Measurements from ENCODE around the gene DDRGK1.

- TF ChIP-seq CTCF (conservative IDR thresholded peaks at IDR 0.05; ENCODE audit: low read length) (no peak), EZH2phosphoT487 (IDR thresholded peaks at IDR 0.05; ENCODE audit: borderline replicate concordance) (no peak)
Measured at GRCh38 chr20:3164043-3164762, 40.3 kb downstream of the DDRGK1 start.

Measured in Loucy (cell line).